MM.1S (cell line): ENCODE data around the gene TDO2.

Source experiments
- DNase-seq: peaks from one replicate; pipeline ENCODE4 v3.0.0-alpha.2; 2015
- H2AFZ ChIP-seq: fragments of 300-600 bp; sonication (generic); 2 replicates; pipeline ENCODE4 v1.6.0; 2016; ENCODE audit warnings: antibody characterized with exemption, low read length
- H3F3A ChIP-seq: fragments of 300-600 bp; sonication (generic); 2 replicates; pipeline ENCODE4 v1.6.1; 2016; ENCODE audit warnings: mild to moderate bottlenecking, antibody characterized with exemption, low read length, moderate library complexity, mixed read lengths; ENCODE audit not compliant: insufficient read depth
- H3K27ac ChIP-seq: fragments of 300-600 bp; sonication (generic); 2 replicates; pipeline ENCODE4 v1.5.1; 2016; ENCODE audit warnings: mild to moderate bottlenecking, low read length
- H3K27me3 ChIP-seq: fragments of 300-600 bp; sonication (generic); replicated peaks from 2 replicates; pipeline ENCODE4 v1.6.0; 2016; ENCODE audit warnings: low read length; ENCODE audit not compliant: insufficient read depth
- H3K36me3 ChIP-seq: fragments of 300-600 bp; sonication (generic); replicated peaks from 2 replicates; pipeline ENCODE4 v1.6.1; 2016; ENCODE audit warnings: mild to moderate bottlenecking, low read length, mixed read lengths; ENCODE audit not compliant: insufficient read depth
- H3K4me1 ChIP-seq: fragments of 300-600 bp; sonication (generic); 2 replicates; pipeline ENCODE4 v1.6.1; 2016; ENCODE audit warnings: low read length, mixed read lengths
- H3K4me2 ChIP-seq: fragments of 300-600 bp; sonication (generic); 2 replicates; pipeline ENCODE4 v1.6.0; 2016; ENCODE audit warnings: low read depth, low read length
- H3K4me3 ChIP-seq: fragments of 300-600 bp; sonication (generic); 2 replicates; pipeline ENCODE4 v1.5.1; 2016; ENCODE audit warnings: low read length, mixed read lengths
- H3K79me2 ChIP-seq: fragments of 300-600 bp; sonication (generic); 2 replicates; pipeline ENCODE4 v1.6.1; 2016; ENCODE audit warnings: mixed run types, low read length, mixed read lengths
- H3K9ac ChIP-seq: fragments of 300-600 bp; sonication (generic); 2 replicates; pipeline ENCODE4 v1.6.1; 2016; ENCODE audit warnings: low read length, mixed read lengths
- H3K9me2 ChIP-seq: fragments of 300-600 bp; sonication (generic); replicated peaks from 2 replicates; pipeline ENCODE4 v1.6.1; 2016; ENCODE audit warnings: mild to moderate bottlenecking, low read length, mixed read lengths; ENCODE audit not compliant: insufficient read depth
- H3K9me3 ChIP-seq: fragments of 300-600 bp; sonication (generic); replicated peaks from 2 replicates; pipeline ENCODE4 v1.6.1; 2016; ENCODE audit warnings: mild to moderate bottlenecking, low read length, mixed read lengths; ENCODE audit not compliant: insufficient read depth
- H4K20me1 ChIP-seq: fragments of 300-600 bp; sonication (generic); 2 replicates; pipeline ENCODE4 v1.6.1; 2016; ENCODE audit warnings: mild to moderate bottlenecking, low read length, moderate library complexity, mixed read lengths; ENCODE audit not compliant: insufficient read depth
- CTCF ChIP-seq: fragments of 300-600 bp; sonication (generic); IDR thresholded peaks from 2 replicates; pipeline ENCODE4 v1.5.1; 2016; ENCODE audit warnings: antibody characterized with exemption, low read length, mixed read lengths
- EZH2 ChIP-seq: fragments of 300-600 bp; sonication (generic); optimal IDR thresholded peaks from 2 replicates; pipeline ENCODE3; 2017; ENCODE audit warnings: low read depth, mild to moderate bottlenecking, antibody characterized with exemption, low read length, mixed read lengths
- EZH2phosphoT487 ChIP-seq: fragments of 300-600 bp; sonication (generic); IDR thresholded peaks from 2 replicates; pipeline ENCODE4 v1.6.1; 2018; ENCODE audit warnings: antibody characterized with exemption, low read length

The TDO2 gene

GRCh38 chr4:155914782-155915181 is 11.3 kb downstream of the TDO2 start:
- DNase-seq, result no peak
- Histone ChIP-seq H3K36me3 (no peaks in the 10 kb centered on the region), H3K9me2 (no peaks in the 10 kb centered on the region), H2AFZ (no peak overlapping the region), H3F3A (no peaks in the 10 kb centered on the region), H3K9me3 (no peaks in the 10 kb centered on the region), H3K4me1 (no peaks in the 10 kb centered on the region), H4K20me1 (no peaks in the 10 kb centered on the region), H3K4me2 (no peak overlapping the region), H3K4me3 (no peak overlapping the region), H3K79me2 (no peaks in the 10 kb centered on the region), H3K27me3 (no peaks in the 10 kb centered on the region), H3K9ac (no peak overlapping the region), H3K27ac (no peak overlapping the region)
- TF ChIP-seq EZH2phosphoT487 (no peak), EZH2 (no peak), CTCF (no peak)

GRCh38 chr4:155921597-155921996 is 18.1 kb downstream of the TDO2 start:
- Histone ChIP-seq H3K27me3 (no peaks in the 10 kb centered on the region), H2AFZ (no peak overlapping the region), H3K4me1 (no peaks in the 10 kb centered on the region), H3K36me3 (no peaks in the 10 kb centered on the region), H3K4me2 (no peak overlapping the region), H3K9me2 (no peaks in the 10 kb centered on the region), H3K9me3 (no peaks in the 10 kb centered on the region), H3K4me3 (no peak overlapping the region), H3K9ac (no peak overlapping the region), H4K20me1 (no peaks in the 10 kb centered on the region), H3F3A (no peaks in the 10 kb centered on the region), H3K79me2 (no peaks in the 10 kb centered on the region), H3K27ac (no peak overlapping the region)
- TF ChIP-seq EZH2phosphoT487, result no peak
- TF ChIP-seq CTCF, result no peak
- no peak for TF ChIP-seq EZH2
- no peak for DNase-seq

DNA sequence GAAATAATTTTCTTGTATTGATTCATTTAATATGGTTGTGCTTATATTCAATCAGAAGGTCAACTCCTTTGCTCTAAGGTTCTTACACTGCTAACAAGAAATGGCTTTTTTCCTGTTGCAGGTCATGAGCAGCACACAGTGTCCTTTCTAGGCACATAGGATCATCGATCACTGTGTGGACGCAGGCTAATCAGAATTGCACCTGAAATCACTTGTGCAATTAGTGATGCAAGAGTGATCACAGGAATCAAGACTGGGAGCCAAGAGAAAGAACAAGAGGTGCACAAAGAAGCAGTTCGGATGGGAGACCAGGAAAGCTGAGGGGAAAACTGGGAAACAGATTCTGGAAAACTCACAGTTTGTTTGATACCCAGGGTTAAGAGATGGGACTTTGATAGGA is 21.1 kb downstream of the TDO2 start:
- H3F3A ChIP-seq, result no peaks in the 10 kb centered on the region
- no peaks in the 10 kb centered on the region for H3K79me2 ChIP-seq
- no peaks in the 10 kb centered on the region; the same call in 1 of the 2 replicates for H3K36me3 ChIP-seq
- no peaks in the 10 kb centered on the region for H4K20me1 ChIP-seq
- H3K4me1 ChIP-seq, result no peaks in the 10 kb centered on the region
- H3K9ac ChIP-seq, result no peak overlapping the region
- H2AFZ ChIP-seq, result no peak overlapping the region
- no peaks in the 10 kb centered on the region for H3K27me3 ChIP-seq
- TF ChIP-seq EZH2 (no peak), EZH2phosphoT487 (no peak), CTCF (no peak)
- no peak overlapping the region for H3K27ac ChIP-seq
- no peak overlapping the region for H3K4me2 ChIP-seq
- no peak overlapping the region for H3K4me3 ChIP-seq
- no peaks in the 10 kb centered on the region for H3K9me2 ChIP-seq
- no peaks in the 10 kb centered on the region for H3K9me3 ChIP-seq
- DNase-seq, result no peak
